GM18870 (cell line): ENCODE measurements around the gene IL12RB2.

ENCODE experiments used
- ATAC-seq: cut with Tn5 transposase; IDR thresholded peaks from one replicate; pipeline ENCODE4 v1.9.1; 2021; ENCODE audit warnings: moderate library complexity; ENCODE audit not compliant: unreplicated experiment

Gene IL12RB2, protein sequence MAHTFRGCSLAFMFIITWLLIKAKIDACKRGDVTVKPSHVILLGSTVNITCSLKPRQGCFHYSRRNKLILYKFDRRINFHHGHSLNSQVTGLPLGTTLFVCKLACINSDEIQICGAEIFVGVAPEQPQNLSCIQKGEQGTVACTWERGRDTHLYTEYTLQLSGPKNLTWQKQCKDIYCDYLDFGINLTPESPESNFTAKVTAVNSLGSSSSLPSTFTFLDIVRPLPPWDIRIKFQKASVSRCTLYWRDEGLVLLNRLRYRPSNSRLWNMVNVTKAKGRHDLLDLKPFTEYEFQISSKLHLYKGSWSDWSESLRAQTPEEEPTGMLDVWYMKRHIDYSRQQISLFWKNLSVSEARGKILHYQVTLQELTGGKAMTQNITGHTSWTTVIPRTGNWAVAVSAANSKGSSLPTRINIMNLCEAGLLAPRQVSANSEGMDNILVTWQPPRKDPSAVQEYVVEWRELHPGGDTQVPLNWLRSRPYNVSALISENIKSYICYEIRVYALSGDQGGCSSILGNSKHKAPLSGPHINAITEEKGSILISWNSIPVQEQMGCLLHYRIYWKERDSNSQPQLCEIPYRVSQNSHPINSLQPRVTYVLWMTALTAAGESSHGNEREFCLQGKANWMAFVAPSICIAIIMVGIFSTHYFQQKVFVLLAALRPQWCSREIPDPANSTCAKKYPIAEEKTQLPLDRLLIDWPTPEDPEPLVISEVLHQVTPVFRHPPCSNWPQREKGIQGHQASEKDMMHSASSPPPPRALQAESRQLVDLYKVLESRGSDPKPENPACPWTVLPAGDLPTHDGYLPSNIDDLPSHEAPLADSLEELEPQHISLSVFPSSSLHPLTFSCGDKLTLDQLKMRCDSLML

DNA sequence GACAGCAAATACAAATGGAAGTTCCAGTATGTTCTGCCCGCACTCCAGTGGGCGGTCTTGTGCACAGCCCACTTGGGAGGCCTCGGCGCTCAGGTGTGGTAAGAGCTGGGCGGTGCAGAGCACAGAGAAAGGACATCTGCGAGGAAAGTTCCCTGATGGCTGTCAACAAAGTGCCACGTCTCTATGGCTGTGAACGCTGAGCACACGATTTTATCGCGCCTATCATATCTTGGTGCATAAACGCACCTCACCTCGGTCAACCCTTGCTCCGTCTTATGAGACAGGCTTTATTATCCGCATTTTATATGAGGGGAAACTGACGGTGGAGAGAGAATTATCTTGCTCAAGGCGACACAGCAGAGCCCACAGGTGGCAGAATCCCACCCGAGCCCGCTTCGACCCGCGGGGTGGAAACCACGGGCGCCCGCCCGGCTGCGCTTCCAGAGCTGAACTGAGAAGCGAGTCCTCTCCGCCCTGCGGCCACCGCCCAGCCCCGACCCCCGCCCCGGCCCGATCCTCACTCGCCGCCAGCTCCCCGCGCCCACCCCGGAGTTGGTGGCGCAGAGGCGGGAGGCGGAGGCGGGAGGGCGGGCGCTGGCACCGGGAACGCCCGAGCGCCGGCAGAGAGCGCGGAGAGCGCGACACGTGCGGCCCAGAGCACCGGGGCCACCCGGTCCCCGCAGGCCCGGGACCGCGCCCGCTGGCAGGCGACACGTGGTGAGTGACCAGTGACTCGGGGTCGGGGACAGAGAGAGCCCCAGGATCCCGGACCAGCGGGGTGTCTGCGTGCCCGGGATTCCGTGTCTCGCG, at the start of gene IL12RB2:
Gene IL12RB2 (plus strand): TSS at position 623 of the 810 bp plus-strand sequence. CDS start 12,496 bp downstream, outside the sequence.
- no peak for ATAC-seq

DNA sequence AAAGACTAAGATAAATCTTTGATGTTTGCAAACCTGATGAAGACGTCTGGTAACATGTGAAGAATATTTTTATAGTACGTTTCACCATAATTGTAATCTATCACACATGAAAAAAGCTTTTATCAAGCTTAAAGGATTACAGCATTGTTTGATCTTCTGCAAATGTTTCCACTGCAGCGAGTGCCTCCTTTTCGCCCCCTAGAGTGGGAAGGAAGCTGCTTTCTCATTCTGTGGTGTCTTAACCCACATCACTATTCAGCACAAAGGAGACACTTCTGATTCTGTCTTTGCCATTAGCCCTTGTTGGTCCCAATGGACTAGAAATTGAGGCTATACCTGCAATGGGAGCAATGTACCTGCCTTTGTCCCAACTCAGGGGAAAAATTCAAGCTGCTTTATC, 46.0 kb upstream of the IL12RB2 start:
- no peak for ATAC-seq

DNA sequence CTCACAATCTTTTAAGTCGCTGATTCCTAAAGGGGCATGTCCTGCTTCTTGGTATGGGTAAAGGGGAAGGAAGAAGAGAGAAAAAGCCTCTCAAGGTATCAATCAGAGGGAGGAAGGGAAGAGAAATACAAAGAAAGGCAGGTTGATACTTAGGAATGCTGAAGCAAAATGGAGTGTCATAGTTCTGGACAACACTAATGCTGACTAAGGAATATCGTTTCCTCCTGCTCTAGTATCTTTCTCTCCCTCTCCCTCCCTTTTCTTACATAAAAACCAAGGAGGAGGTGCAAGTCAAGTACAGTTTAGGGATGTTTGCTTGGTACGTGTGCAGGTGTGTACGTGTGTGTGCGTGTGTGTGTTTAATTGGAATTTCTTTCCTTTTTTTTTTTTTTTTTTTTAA, 44.9 kb upstream of the IL12RB2 start:
- ATAC-seq: no peak

DNA sequence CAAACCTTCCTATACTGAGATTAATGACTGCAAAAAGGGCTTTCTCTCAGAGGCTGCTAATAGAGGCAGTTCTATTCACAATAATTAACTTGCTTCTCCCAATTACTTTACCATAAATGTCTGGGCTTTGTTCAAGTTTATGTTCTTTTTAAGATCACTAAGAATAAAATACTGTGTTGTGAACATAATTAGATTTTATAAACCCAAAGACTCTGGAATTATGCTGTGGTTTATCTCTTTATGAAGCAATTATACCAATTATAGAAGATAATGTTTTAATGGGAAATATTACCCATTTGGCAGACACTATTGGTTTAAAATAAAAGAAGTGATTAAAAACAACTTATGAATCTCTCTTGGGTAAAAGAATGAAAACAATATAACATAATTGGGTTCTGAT, 43.5 kb upstream of the IL12RB2 start:
- no peak for ATAC-seq

DNA sequence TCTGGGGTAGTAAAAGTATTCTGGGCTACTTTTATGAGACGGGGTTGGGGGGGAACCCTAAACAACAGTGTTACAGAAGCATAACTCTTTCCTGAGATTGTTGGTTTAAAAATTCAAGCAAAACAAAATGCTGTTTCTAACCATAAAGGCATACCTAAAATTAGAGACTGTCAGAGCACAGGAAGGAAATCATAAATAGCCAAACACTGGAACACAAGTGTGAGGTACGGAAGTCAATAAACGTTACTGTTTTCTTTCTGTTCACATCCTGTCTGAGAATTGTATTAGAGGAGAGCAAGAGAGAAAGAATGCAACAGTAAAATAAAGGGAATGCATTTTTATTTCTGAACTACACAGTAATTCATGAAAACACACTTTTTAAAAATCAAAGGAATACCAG, 42.8 kb upstream of the IL12RB2 start:
- ATAC-seq: no peak

DNA sequence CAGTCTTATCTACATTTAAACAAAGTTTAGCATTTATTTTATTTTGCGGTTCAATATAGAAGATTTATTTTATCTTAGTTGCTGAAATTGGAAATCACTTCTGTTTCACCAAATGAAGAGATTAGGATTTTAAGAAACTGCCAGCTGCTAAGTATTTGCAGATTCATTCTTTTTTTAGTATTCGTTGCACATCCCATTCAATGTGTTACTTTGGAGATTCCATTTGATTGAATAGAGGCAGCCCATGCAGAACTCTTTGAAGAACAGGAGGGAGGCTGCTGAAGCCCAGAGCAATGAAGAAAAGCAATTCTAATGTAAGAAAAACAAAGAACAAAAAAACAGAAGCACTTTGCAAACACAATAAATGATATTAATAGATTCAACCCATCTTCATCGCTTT, 38.6 kb upstream of the IL12RB2 start:
- no peak for ATAC-seq

DNA sequence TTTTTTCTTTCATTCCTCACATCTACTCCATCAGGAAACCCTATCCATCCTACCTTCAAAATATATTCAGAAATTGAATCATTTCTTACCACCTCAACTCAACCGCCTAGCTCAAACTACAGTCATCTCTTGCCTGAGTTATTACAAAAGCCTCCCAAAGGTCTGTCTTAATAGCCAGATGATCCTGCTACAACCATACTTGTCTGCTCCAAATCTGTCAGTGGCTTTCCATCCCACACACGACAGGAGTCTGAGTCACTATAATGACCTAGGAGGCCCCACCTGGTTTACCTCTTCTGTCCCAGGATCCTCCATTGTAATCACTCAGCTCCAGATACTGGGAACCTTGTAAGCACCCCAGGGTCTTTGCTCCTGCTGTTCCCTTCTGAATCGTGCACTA, 37.1 kb upstream of the IL12RB2 start:
- no peak for ATAC-seq

DNA sequence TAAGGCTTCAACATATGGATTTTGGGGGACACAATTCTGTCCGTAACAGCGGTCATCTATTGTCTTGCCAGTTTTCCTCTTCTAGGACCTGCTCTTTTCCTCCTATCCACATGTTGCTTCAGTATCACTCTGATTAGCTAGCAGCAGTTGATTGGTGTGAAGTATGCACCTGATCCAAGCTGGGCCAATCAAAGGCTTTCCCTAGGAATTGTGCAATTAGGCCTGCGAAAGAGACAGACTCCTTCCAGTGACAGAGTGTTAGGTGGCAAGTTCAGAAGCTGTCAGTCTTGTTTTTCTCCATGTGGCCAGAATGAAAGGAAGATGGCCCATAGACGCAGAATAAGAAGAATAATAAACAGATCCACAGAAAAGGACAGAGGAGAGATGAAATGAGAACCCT, 34.1 kb upstream of the IL12RB2 start:
- no peak for ATAC-seq

DNA sequence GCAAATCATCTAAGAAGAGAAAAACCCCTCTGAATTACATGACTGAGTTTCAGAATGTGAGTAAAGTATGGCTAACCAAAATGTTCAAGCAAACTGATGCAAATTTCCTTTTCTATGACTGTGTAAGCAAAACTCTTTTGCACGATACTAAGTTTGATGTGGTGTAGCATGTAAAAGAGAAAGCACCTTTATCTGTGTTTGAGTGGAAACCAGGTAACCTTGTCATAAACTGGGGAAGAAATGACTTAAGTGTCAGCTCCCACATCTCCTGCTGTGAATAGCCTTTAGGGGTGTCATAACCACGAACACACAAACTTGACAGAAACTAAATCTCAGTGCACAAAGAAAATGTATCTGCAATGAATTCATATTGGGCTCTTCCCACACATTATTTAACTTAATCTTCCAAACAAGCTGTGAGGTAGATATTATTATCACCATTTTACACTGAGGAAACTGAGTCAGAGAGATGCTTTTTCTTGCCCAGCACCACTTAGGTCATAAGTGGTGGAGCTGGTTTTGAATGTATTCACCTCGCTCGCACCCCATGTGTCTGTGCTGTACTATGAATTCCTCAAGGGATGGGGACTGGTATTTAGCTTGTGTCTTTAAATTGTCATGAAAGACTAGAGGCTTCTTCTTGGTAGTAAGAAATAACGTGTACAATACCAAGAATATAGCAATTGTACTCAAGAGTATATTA, 32.9 kb upstream of the IL12RB2 start:
- ATAC-seq: no peak

DNA sequence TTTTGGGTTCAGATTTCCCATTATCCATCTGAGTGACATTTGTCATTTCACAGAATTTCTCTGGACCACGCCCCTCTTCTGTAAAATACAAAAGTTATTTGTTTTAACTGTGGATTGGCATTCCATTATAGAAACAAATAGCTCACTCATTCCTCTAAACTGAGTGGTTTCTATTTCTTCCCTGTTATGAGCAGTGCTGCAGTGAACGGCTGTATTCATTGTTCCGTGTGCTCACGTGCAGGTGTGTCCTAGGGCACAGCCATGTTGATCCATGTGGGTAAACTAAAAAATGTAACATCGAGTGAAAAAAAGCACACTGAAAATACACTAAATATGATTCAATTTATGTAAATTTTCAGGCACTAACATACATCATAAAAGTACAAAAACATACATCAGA, 27.0 kb upstream of the IL12RB2 start:
- no peak for ATAC-seq

DNA sequence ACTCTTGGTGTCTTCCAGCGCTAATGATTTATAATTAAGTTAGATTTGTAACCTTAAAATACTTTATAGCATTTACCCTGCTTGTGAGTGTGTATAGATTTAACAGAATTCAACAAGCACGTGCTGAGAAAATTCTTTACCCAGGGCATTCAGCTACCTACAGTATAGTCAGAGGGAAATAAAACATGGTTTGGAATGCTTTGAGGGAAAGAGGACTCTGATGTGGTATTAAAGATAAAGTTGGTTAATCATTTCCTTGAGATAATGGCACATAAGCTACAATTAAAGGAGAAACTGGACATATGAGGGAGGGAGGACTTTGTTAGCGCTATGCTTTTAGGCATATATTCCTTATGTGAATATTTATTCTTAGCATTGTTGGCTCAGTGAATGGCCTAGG, 26.4 kb upstream of the IL12RB2 start:
- ATAC-seq: no peak

DNA sequence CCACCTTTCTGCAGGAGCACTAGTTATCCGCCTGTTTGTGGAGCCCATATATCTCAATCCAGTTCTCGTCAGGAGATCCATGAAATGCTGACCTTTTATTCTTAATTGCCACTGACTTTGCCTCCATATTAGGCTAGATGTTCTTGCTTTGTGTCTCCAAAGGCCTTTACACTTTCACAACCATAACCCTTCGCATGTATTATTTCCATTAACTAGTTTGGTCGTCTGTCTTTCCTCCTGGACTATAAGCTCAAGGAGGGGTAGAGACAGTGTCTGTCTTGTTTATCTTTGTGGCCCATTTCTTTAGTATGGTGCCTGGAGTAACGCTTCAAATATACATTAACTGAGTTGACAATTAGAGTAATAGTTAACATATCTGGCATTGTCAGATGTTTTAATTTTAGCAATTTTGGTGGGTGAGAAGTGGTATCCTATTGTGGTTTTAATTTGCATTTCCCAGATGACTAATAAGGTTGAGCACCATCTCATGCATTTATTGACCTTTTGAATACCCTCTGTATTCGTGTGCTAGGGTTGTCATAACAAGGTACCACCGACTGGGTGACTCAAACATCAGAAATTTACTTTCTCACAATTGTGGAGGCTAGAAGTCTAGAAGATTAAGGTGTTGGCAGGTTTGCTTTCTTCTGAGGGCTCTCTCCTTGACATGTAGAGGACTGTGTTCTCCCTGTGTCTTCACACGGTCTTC, 21.7 kb upstream of the IL12RB2 start:
- peak; percentile 96 for ATAC-seq

DNA sequence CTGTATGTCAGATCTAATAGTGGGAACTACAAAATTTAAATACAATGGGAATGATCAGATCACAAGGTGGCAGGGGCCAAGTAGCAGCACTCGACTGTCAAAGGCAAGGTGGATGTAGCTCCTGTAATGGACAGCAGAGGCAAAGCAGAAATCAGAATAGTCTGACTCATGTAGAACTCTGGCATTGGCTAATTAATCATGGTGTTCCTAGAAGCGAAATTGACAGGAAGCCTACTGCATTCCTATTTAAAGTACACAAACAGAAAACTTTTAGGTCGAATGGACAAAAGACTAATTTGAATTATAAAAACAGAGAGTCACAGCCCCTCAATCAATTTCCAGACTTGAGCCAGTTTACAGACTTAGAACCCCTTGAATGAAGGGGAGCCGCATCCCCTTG, 17.4 kb upstream of the IL12RB2 start:
- ATAC-seq: no peak

DNA sequence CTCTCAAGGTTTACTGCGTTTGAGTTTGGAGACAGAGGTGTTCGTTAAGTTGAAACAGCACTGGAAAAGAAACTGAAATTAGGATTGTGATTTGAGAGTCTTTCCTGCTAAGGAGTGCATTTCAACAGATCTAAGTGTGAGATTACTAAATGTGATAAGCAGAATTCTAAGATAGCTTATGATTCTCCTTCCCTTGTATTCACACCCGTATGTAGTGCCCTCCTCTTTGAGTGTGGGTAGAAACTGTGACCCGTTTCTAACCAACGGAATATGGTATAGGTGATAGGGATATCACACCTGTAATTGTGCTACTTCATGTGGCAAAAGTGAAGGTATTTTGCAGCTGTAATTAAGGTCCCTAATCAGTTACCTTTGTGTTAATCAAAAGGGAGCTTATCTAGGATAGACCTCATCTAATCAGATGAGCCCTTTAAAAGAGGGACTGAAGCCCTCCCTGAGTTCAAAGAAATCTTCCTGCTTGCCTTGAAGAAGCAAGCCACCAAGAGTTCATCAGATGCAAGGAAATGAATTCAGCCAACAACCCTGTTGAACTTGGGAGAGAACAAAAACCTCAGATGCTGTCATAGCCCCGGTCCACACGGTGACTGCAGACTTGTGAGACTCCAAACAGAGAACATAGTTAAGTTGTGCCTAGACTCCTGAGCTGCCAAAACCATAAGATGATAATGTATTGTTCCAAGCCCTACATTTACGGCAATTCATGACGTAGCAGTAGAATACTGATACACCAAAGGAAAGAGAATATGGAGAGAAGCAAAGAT, 12.6 kb upstream of the IL12RB2 start:
- no peak for ATAC-seq

DNA sequence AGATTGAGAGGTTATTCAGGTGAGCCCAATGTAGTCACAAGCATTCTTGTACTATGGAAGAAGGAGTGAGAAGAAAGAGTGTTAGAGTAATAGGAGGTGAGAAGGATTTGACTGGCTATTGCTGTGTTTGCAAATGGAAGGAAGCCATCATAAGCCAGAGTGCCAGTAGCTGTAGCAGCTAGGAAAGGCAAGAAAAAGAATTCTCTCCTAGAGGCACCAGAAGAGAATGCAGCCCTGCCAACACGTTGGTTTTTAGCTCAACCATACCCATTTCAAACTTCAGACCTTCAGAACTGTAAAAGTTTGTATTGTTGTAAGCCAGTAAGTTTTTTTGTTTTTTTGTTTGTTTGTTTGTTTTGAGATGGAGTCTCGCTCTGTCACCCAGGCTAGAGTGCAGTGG, 8.9 kb upstream of the IL12RB2 start:
- ATAC-seq: no peak

DNA sequence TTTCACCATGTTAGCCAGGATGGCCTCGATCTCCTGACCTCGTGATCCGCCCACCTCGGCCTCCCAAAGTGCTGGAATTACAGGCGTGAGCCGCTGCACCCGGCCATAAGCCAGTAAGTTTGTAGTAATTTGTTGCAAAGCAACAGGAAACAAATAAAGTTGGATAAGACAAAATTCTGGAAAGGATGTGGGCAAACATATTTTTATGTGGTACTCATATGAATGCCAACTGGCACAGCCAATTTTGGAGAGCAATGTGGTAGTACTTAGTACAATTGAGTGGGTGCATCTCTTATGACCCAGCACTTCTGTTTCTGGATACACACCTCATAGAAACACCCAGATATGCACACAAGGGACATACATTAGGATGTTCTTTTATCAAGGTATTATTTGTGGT, 8.4 kb upstream of the IL12RB2 start:
- ATAC-seq: no peak

DNA sequence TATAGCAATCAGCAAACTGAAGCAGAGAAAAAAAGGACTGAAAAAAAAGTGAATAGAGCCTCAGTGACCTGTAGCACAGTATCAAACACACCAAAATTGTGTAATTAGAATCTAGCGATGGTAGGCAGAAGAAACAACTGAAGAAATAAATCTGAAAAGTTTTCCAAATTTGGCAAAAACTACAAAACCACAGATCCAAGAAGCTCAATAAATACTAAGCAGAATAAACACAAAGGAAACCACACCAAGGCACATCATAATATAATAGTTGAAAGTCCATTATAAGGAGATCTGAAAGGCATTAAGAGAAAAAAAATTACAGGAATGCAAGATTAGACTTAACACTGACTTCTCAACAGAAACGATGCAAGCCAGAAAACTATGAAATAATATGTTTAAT, 7.1 kb upstream of the IL12RB2 start:
- ATAC-seq: no peak

DNA sequence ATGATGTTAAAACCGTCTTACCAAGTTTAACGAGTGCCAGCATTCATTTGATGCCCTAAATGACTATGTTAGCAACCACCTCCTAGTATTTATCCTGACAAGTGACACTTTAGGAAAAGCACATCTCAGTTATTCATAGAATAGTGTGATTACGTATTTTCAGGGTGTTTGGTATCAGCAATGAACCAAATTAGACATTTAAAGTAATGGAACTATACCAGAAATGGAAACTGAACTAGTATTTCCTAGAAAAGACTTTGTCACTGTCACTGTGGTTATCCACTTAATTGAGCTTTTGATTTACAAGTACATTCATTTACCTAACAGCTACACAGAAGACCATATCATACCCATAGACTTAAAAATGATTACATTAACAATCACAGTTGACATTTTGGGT, 3.6 kb upstream of the IL12RB2 start:
- ATAC-seq: no peak

DNA sequence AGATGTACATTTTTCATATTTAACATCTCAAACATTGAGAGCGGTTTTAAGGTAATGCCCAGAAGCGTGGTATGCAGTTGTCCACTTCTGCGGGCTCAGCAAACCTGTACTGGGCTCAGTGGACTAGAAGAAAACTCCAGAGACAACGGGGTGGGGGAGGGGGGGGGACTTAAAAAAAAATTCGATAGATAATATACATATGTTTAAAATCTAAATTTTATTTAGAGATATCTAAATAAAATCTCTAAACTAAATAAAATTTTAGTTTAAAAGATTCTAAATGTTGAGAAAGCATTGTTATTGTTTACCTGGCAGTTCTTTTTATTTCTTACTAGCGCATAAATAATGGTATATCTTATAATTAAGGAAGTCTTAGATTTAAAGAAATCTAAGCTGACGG, 1.1 kb upstream of the IL12RB2 start:
- ATAC-seq: no peak
